IMR-90 (cell line): ENCODE data around the gene AKNA. TPM values are rescaled to one million over a fixed set of nuclear protein-coding genes. Genes with fewer than 3 reads are reported as not detected.

Experiments
- ATAC-seq: fragments of 200-7000 bp; cut with Tn5 transposase; 2 replicates; pipeline ENCODE4 v1.9.1; 2020; ENCODE audit warnings: low read depth, mild to moderate bottlenecking, moderate library complexity
- BruUV-seq: library from RNA; stranded (reverse); fragments of 400-500 nt; replicated peaks from 2 replicates; lab custom pipeline; 2021; lab: Mats Ljungman, UMichigan
- CTCF ChIA-PET: fragments of 300-600 bp; formaldehyde crosslinking; extraction: SDS; loops from one replicate; lab custom pipeline; 2021; ENCODE audit warnings: antibody characterized with exemption; lab: Yijun Ruan, JAX
- POLR2A ChIA-PET: fragments of 300-600 bp; sonication (Branson Sonifier 250); formaldehyde crosslinking; loops from one replicate; lab custom pipeline; 2022; ENCODE audit warnings: antibody characterized with exemption; ENCODE audit not compliant: unreplicated experiment; lab: Charles Lee
- DNase-seq: peaks from one replicate; pipeline ENCODE4 v3.0.0; 2013
- H2AFZ ChIP-seq: replicated peaks from 2 replicates; pipeline ENCODE3; 2013; ENCODE audit warnings: low read length, mild to moderate bottlenecking; ENCODE audit not compliant: poor library complexity
- H2AK5ac ChIP-seq: 2 replicates; pipeline ENCODE4 v1.6.1; 2013; ENCODE audit warnings: low read depth, low read length, inconsistent platforms
- H2AK9ac ChIP-seq: replicated peaks from 2 replicates; pipeline ENCODE3; 2013; ENCODE audit warnings: mild to moderate bottlenecking, low read depth, low read length, moderate library complexity; ENCODE audit not compliant: poor library complexity
- H2BK120ac ChIP-seq: 2 replicates; pipeline ENCODE4 v1.6.1; 2013; ENCODE audit warnings: low read depth, low read length, inconsistent platforms
- H2BK15ac ChIP-seq: 3 replicates; pipeline ENCODE4 v1.6.1; 2013; ENCODE audit warnings: low read depth, low read length, inconsistent platforms
- H2BK20ac ChIP-seq: 2 replicates; pipeline ENCODE4 v1.6.1; 2013; ENCODE audit warnings: low read depth, mild to moderate bottlenecking, inconsistent platforms, low read length, moderate library complexity
- H2BK5ac ChIP-seq: 2 replicates; pipeline ENCODE4 v1.6.1; 2013; ENCODE audit warnings: mild to moderate bottlenecking, low read depth, low read length, inconsistent platforms; ENCODE audit not compliant: poor library complexity, severe bottlenecking
- H3K14ac ChIP-seq: replicated peaks from 2 replicates; pipeline ENCODE4 v1.6.1; 2013; ENCODE audit warnings: low read depth, low read length, inconsistent platforms
- H3K18ac ChIP-seq: 2 replicates; pipeline ENCODE4 v1.6.1; 2013; ENCODE audit warnings: low read depth, low read length, control low read depth
- H3K23ac ChIP-seq: 2 replicates; pipeline ENCODE4 v1.6.1; 2013; ENCODE audit warnings: low read depth, low read length, inconsistent platforms
- H3K27ac ChIP-seq: 2 replicates; pipeline ENCODE4 v1.5.1; 2013; ENCODE audit warnings: mild to moderate bottlenecking, control low read depth, low read length; ENCODE audit not compliant: insufficient read depth
- H3K27me3 ChIP-seq: 2 replicates; pipeline ENCODE4 v1.6.1; 2013; ENCODE audit warnings: low read length; ENCODE audit not compliant: control insufficient read depth, insufficient read depth
- H3K36me3 ChIP-seq: 2 replicates; pipeline ENCODE4 v1.6.1; 2013; ENCODE audit warnings: low read length, mixed read lengths; ENCODE audit not compliant: control insufficient read depth, insufficient read depth
- H3K4ac ChIP-seq: 2 replicates; pipeline ENCODE4 v1.6.1; 2013; ENCODE audit warnings: low read depth, low read length, inconsistent platforms
- H3K4me1 ChIP-seq: 2 replicates; pipeline ENCODE4 v1.6.1; 2013; ENCODE audit warnings: low read length, mixed read lengths; ENCODE audit not compliant: control insufficient read depth, insufficient read depth
- H3K4me2 ChIP-seq: 2 replicates; pipeline ENCODE4 v1.6.1; 2013; ENCODE audit warnings: low read depth, mild to moderate bottlenecking, control low read depth, low read length, moderate library complexity
- H3K4me3 ChIP-seq: 2 replicates; pipeline ENCODE4 v1.5.1; 2013; ENCODE audit warnings: low read depth, mild to moderate bottlenecking, control low read depth, low read length, moderate library complexity; ENCODE audit not compliant: insufficient read depth
- H3K56ac ChIP-seq: 2 replicates; pipeline ENCODE4 v1.6.1; 2013; ENCODE audit warnings: low read length, inconsistent platforms; ENCODE audit not compliant: insufficient read depth; ENCODE audit errors: extremely low read depth
- H3K79me1 ChIP-seq, 2 experiments: 2 replicates each; pipeline ENCODE4 v1.6.1; 2013; ENCODE audit warnings: low read length in 2 of 2, inconsistent platforms in 1 of 2, low read depth in 1 of 2
- H3K9ac ChIP-seq: 2 replicates; pipeline ENCODE4 v1.6.1; 2013; ENCODE audit warnings: low read depth, low read length, control low read depth
- H3K9me1 ChIP-seq: 2 replicates; pipeline ENCODE4 v1.6.1; 2013; ENCODE audit warnings: low read length, inconsistent platforms; ENCODE audit not compliant: insufficient read depth
- H3K9me3 ChIP-seq: 2 replicates; pipeline ENCODE4 v1.6.1; 2013; ENCODE audit warnings: low read length; ENCODE audit not compliant: control insufficient read depth, insufficient read depth
- H4K20me1 ChIP-seq: 2 replicates; pipeline ENCODE4 v1.6.1; 2013; ENCODE audit warnings: low read length, inconsistent platforms; ENCODE audit not compliant: insufficient read depth
- H4K5ac ChIP-seq: 2 replicates; pipeline ENCODE4 v1.6.1; 2013; ENCODE audit warnings: mild to moderate bottlenecking, low read depth, low read length, control low read depth
- H4K8ac ChIP-seq, 2 experiments: 2 replicates each; pipeline ENCODE4 v1.6.1; 2013; ENCODE audit warnings: low read depth in 2 of 2, low read length in 2 of 2, control low read depth in 1 of 2, inconsistent platforms in 1 of 2
- H4K91ac ChIP-seq: 2 replicates; pipeline ENCODE4 v1.6.1; 2013; ENCODE audit warnings: low read depth, low read length, inconsistent platforms; ENCODE audit not compliant: insufficient read depth
- CHD1 ChIP-seq: IDR thresholded peaks from 2 replicates; pipeline ENCODE4 v1.6.1; 2012; ENCODE audit warnings: low read depth, low read length, improper control_type of control experiment
- CTCF ChIP-seq: conservative IDR thresholded peaks from 2 replicates; pipeline ENCODE4 v1.5.1; 2012; ENCODE audit warnings: mild to moderate bottlenecking, low read depth, low read length, improper control_type of control experiment
- FOS ChIP-seq: fragments of 150-350 bp; IDR thresholded peaks from 2 replicates; pipeline ENCODE4 v1.6.1; 2016; ENCODE audit warnings: low read depth, low read length
- MAZ ChIP-seq: IDR thresholded peaks from 2 replicates; pipeline ENCODE4 v1.6.1; 2012; ENCODE audit warnings: low read depth, mild to moderate bottlenecking, low read length, improper control_type of control experiment, moderate library complexity, borderline replicate concordance
- NFE2L2 ChIP-seq: fragments of 150-350 bp; IDR thresholded peaks from 2 replicates; pipeline ENCODE4 v1.6.1; 2016; ENCODE audit warnings: low read depth, mild to moderate bottlenecking, low read length
- RCOR1 ChIP-seq: IDR thresholded peaks from 2 replicates; pipeline ENCODE4 v1.6.1; 2012; ENCODE audit warnings: mild to moderate bottlenecking, low read length, improper control_type of control experiment; ENCODE audit not compliant: insufficient replicate concordance
- RFX5 ChIP-seq: IDR thresholded peaks from 2 replicates; pipeline ENCODE4 v1.8.0; 2012; ENCODE audit warnings: low read depth, mild to moderate bottlenecking, low read length, moderate library complexity
- SMC3 ChIP-seq: fragments of 150-350 bp; IDR thresholded peaks from 2 replicates; pipeline ENCODE4 v1.6.1; 2016; ENCODE audit warnings: low read depth, mild to moderate bottlenecking, antibody characterized with exemption, low read length, moderate library complexity
- USF2 ChIP-seq: fragments of 150-350 bp; IDR thresholded peaks from 2 replicates; pipeline ENCODE4 v1.6.1; 2017; ENCODE audit warnings: mild to moderate bottlenecking, antibody characterized with exemption, low read length, low read depth
- WGBS, 2 experiments: methylation state at CpG; one replicate each; pipeline versions ENCODE4 v1.1.5 to v1.1.7; 2013; ENCODE audit warnings: missing lambda C conversion rate in 2 of 2; ENCODE audit not compliant: insufficient read length in 1 of 2; ENCODE audit errors: extremely low coverage in 2 of 2; 5-methylcytosine and 5-hydroxymethylcytosine counted together
- dilution Hi-C: fragments of 300-500 bp; cut with HindIII; formaldehyde crosslinking; loops from one replicate; pipeline ENCODE4 v1.14.3; 2018; ENCODE audit warnings: low sequenced_read_pairs; ENCODE audit not compliant: unreplicated experiment
- in situ Hi-C: fragments of 300-500 bp; cut with MboI; formaldehyde crosslinking; loops from 3 replicates; pipeline ENCODE4 v1.14.3; 2019; ENCODE audit warnings: low sequenced_read_pairs, inconsistent platforms, mixed read lengths
- intact Hi-C: fragments of 100-400 bp; cut with micrococcal nuclease; formaldehyde crosslinking; loops from 2 replicates; pipeline ENCODE4 v1.10.0; 2022
- polyA plus RNA-seq, 3 experiments: library from polyadenylated mRNA; depleted of rRNA; stranded (reverse); fragments of >200 nt; gene quantifications; 2 replicates each; pipeline ENCODE4 v1.2.3, GENCODE V29; 2012; ENCODE audit warnings: low replicate concordance in 1 of 3
- total RNA-seq: library from RNA; depleted of rRNA; stranded (reverse); fragments of >200 nt; gene quantifications from 2 replicates; pipeline ENCODE4 v1.2.3, GENCODE V29; 2012

AKNA gene
- total and polyA plus RNA-seq, 2 of the 4 experiments (the other 2 are of a cell fraction) = 2.7 to 7.3 TPM

DNA sequence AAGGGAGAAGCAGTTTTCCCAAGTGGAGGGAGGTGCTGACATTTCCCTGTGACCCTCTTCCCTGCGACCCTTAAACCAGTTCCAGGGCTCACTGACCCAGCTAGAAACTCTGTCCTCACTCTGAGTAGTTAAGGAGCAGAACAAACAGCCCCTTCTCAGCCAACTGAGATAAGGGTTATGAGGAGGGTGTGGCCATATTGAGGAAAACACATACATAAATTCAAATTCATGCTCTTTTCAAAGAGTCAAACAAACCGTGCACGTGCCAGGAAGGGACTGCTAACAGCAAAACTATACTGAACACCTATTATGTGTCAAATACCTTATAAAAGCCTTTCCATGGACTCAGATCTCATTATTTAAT is 4.9 kb upstream of the AKNA start:
- Histone ChIP-seq H3K9me1 (peaks cover 4% of the 10 kb centered on the region), H4K20me1 (no peaks in the 10 kb centered on the region), H3K36me3 (no peaks in the 10 kb centered on the region), H2BK120ac (no peak overlapping the region), H3K56ac (no peak overlapping the region), H2AK5ac (no peak overlapping the region), H4K8ac (no peak overlapping the region), H2AFZ (no peak overlapping the region), H4K91ac (no peak overlapping the region), H3K14ac (no peak overlapping the region), H3K27ac (no peak overlapping the region), H3K23ac (no peak overlapping the region), H3K18ac (no peak overlapping the region), H2BK20ac (no peak overlapping the region), H2BK5ac (no peak overlapping the region), H3K4me1 (peaks cover 16% of the 10 kb centered on the region), H2BK15ac (no peak overlapping the region), H3K4me3 (no peak overlapping the region), H3K79me1 (peaks cover 3 to 19% of the 10 kb centered on the region in 2 experiments; a peak in 3 of 4 replicates), H3K27me3 (no peaks in the 10 kb centered on the region), H3K4ac (no peak overlapping the region), H4K5ac (no peak overlapping the region), H3K9me3 (no peaks in the 10 kb centered on the region), H2AK9ac (no peak overlapping the region), H3K4me2 (no peak overlapping the region), H3K9ac (no peak overlapping the region)
- dilution Hi-C loops = no loop called here
- DNase-seq = no peak
- BruUV-seq = no TSS peak
- TF ChIP-seq CTCF = no peak
- no peak for TF ChIP-seq RCOR1
- no peak for TF ChIP-seq CHD1
- TF ChIP-seq NFE2L2 = no peak
- no peak for TF ChIP-seq SMC3
- no peak for TF ChIP-seq MAZ
- no peak for TF ChIP-seq USF2
- TF ChIP-seq FOS = no peak
- TF ChIP-seq RFX5 = no peak
- POLR2A ChIA-PET = no interaction called here
- no CpG with 5 or more reads among the region's 3 CpGs for WGBS, 2 experiments
- in situ Hi-C loops = no loop called here
- ATAC-seq = no peak
- intact Hi-C loops = no loop called here
- CTCF ChIA-PET = no interaction called here
